NCI-H1417 (cell line): ENCODE data around the gene SLC35F5.
"Not testable (repeated sequence)": the region's sequence is repeated elsewhere in the genome, so short reads cannot be mapped to it uniquely, and the experiment has no call there.

Source experiments
- DNase-seq, 3 experiments: peaks; one replicate each; lab custom pipeline; 2025; lab: John Stamatoyannopoulos, UW

The SLC35F5 gene

DNA sequence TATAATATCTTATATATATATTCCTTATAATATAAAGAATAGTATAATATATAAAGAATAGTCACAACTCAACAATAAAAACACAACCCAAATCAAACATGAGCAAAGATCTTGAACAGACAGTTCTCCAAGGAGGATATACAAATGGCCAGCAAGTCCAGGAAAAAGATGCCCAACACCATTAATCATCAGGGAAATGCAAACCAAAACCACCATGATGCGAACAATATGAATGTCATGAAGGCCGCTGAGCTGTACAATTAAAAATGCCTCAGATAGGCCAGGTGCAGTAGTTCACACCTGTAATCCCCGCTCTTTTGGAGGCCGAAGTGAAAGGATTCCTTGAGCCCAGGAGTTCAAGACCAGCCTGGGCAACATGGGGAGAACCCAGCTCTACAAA is 58.9 kb downstream of the SLC35F5 start:
- no peak for DNase-seq

DNA sequence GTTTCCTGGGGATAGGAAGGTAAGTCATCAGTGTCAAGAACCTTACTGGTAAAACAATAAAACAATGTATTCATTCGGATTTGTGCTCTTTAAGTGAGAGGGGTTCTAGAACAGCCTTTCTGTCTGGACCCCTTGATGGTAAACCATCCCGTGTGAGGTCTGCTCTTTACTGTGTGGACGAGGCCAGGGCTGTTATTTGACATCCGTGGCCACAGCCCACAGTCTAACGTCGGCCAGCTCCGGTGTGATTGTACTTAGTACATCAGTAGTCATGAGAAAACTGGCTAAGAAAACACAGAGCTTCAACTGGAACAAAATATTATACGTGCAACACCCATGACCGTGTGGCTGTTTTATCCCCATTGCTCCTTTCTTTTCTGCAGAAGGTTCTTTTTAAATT is 62.0 kb downstream of the SLC35F5 start:
- DNase-seq, result no peak

DNA sequence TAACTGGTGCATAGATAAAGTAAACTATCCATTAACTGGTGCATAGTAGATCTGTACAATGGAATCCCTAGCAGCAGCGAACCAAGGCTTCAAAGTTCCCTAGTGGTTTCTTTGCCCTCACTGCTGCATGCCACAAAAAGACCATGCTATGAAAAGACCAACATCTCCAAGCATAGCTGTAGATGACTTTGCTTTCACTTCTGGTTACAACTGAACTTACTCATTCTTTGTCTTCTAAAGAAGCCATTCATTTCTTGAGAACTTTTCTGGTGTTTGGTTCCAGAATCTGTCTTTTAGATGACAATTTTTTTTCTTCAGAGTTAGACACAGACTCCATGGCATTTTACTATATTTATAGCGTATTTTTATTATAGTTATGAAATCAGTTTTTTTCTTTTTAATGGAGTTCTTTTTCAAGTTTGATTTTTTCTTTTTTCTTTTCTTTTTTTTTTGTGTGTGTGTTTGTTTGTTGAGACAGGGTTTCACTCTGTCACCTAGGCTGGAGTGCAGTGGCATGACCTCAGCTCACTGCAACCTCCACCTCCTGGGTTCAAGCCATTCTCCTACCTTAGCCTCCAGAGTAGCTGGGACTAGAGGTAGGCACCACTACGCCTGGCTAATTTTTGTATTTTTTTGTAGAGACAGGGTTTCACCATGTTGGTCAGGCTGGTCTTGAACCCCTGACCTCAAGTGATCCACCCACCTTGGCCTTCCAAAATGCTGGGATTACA is 63.6 kb downstream of the SLC35F5 start:
- no peak for DNase-seq

DNA sequence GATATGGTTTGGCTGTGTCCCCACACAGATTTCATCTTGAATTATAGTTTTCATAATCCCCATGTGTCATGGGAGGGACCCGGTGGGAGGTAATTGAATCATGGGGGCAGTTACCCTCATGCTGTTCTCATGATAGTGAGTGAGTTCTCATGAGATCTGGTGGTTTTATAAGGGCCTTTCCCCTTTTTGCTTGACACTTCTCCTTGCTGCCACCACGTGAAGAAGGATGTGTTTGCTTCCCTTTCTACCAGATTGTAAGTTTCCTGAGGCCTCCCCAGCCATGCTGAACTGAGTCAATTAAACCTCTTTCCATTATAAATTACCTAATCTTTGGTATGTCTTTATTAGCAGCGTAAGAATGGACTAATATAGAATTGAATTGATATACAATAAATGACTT is 65.6 kb downstream of the SLC35F5 start:
- DNase-seq, result not testable (repeated sequence)

GRCh38 chr2:113686537-113686936 is 69.9 kb downstream of the SLC35F5 start:
- DNase-seq, result no peak

GRCh38 chr2:113685471-113685870 is 71.0 kb downstream of the SLC35F5 start:
- no peak for DNase-seq

- no peak for DNase-seq
These were observed 77.0 kb downstream of the SLC35F5 start for GRCh38 chr2:113679457-113679856.

DNA sequence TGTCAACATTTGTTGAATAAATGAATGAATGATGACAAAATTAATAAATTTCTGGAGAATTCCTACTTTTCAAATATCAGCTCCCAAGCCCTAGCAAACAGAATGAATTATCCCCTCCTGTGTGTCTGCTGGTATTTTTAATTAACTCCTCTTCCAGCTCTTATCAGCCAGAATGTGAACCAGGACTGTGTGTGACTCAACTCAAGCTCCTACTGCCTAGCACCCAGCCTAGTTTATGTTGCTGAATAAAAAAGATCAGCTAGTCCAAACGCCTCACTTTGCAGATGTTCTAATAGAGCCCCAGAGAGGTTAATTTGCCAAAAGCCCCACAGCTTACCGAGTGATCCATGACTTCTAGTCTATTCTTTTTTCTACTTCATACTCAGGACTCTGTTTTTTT is 79.1 kb downstream of the SLC35F5 start:
- DNase-seq, result no peak

- DNase-seq, result no peak
These were observed 79.7 kb downstream of the SLC35F5 start for GRCh38 chr2:113676623-113677266.

- no peak for DNase-seq
These were observed 80.6 kb downstream of the SLC35F5 start for GRCh38 chr2:113675875-113676274.

GRCh38 chr2:113672326-113672932 is 84.0 kb downstream of the SLC35F5 start:
- no peak for DNase-seq

GRCh38 chr2:113669013-113669412 is 87.4 kb downstream of the SLC35F5 start:
- DNase-seq, result not testable (repeated sequence)

- DNase-seq, result not testable (repeated sequence)
These were observed 91.5 kb downstream of the SLC35F5 start for GRCh38 chr2:113664761-113665533.

DNA sequence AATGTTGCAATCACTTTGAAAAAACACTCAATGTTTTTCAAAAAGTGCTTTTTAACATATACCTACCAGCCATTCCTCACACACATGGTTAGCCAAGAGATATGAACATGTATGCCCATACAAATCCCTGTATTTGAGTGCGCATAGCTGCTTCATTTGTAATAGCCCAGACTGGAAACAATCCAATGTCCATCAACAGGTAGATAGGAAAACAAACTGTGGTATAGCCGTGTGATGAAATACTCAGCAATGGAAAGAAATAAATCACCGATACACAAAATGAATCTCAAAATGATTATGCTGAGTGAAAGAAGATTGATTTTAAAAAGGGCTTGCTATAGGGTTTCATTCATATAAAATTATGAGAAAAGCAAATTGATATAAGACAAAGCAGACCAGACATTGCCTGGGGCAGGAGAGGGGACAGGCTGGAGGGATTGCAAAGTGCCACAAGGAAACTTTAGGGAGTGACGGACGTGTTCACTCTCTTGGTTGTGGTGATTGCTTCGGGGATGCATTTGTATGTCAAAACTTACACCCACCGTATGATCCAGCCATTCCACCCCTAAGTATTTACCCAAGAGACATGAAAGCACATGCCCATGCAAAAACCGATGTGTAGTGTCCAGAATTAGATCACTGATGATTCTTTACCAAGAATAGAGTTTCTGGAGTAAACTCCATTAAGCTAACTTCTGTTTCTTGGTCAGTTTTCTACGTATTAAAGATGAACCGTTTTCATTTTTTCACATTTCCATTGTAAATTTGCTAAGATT is 93.0 kb downstream of the SLC35F5 start:
- DNase-seq, result not testable (repeated sequence)
